Raji (cell line): ENCODE results near the gene TNFRSF6B.

Source experiments
- POLR2A ChIP-seq: IDR thresholded peaks from 2 replicates; pipeline ENCODE4 v1.6.1; 2011; ENCODE audit warnings: low read depth, low read length, control low read depth; ENCODE audit not compliant: insufficient read depth

The TNFRSF6B gene

GRCh38 chr20:63742381-63743024 is 46.1 kb downstream of the TNFRSF6B start:
- TF ChIP-seq POLR2A = no peak

GRCh38 chr20:63743210-63743970 is 46.9 kb downstream of the TNFRSF6B start:
- no peak for TF ChIP-seq POLR2A

- TF ChIP-seq POLR2A = no peak
Observed at GRCh38 chr20:63744158-63744557, 47.7 kb downstream of the TNFRSF6B start.

GRCh38 chr20:63744574-63745423 is 48.3 kb downstream of the TNFRSF6B start:
- no peak for TF ChIP-seq POLR2A

- TF ChIP-seq POLR2A = no peak
Observed at GRCh38 chr20:63745424-63745805, 49.0 kb downstream of the TNFRSF6B start.

- no peak for TF ChIP-seq POLR2A
Observed at GRCh38 chr20:63745961-63746731, 49.7 kb downstream of the TNFRSF6B start.

GRCh38 chr20:63746751-63747315 is 50.4 kb downstream of the TNFRSF6B start:
- no peak for TF ChIP-seq POLR2A

GRCh38 chr20:63747622-63748069 is 51.2 kb downstream of the TNFRSF6B start:
- TF ChIP-seq POLR2A = no peak
